ENCODE measurements around the gene ENTR1.

DNA sequence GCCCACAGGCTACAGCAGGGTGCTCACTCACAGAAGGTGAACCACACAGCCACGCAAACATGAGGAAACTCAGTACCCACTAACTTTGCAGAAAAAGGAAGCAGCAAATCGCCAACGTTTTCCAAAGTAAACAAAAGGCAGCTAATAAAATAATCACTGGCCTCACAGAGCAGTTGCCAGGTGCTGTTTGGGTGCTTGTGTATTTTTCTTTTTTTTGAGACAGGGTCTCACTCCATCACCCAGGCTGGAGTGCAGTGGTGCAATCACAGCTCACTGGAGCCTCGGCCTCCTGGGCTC lies 14.2 kb downstream of the ENTR1 start:
- TF ChIP-seq, protein P1, sequence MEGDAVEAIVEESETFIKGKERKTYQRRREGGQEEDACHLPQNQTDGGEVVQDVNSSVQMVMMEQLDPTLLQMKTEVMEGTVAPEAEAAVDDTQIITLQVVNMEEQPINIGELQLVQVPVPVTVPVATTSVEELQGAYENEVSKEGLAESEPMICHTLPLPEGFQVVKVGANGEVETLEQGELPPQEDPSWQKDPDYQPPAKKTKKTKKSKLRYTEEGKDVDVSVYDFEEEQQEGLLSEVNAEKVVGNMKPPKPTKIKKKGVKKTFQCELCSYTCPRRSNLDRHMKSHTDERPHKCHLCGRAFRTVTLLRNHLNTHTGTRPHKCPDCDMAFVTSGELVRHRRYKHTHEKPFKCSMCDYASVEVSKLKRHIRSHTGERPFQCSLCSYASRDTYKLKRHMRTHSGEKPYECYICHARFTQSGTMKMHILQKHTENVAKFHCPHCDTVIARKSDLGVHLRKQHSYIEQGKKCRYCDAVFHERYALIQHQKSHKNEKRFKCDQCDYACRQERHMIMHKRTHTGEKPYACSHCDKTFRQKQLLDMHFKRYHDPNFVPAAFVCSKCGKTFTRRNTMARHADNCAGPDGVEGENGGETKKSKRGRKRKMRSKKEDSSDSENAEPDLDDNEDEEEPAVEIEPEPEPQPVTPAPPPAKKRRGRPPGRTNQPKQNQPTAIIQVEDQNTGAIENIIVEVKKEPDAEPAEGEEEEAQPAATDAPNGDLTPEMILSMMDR (IDR thresholded peaks at IDR 0.05), result no peak
- no peak for TF ChIP-seq POLR2A (IDR thresholded peaks at IDR 0.05)

Measured in uterus (tissue), 2 donors.